NCI-H146 treated with DMSO at 0.1 percent for 48 hours (cell line): ENCODE results near the gene RAB35.
"Not testable (repeated sequence)": the region's sequence is repeated elsewhere in the genome, so short reads cannot be mapped to it uniquely, and the experiment has no call there.

Source experiments
- DNase-seq: peaks from one replicate; lab custom pipeline; 2025; ENCODE audit not compliant: unreplicated experiment; lab: John Stamatoyannopoulos, UW

Gene RAB35

DNA sequence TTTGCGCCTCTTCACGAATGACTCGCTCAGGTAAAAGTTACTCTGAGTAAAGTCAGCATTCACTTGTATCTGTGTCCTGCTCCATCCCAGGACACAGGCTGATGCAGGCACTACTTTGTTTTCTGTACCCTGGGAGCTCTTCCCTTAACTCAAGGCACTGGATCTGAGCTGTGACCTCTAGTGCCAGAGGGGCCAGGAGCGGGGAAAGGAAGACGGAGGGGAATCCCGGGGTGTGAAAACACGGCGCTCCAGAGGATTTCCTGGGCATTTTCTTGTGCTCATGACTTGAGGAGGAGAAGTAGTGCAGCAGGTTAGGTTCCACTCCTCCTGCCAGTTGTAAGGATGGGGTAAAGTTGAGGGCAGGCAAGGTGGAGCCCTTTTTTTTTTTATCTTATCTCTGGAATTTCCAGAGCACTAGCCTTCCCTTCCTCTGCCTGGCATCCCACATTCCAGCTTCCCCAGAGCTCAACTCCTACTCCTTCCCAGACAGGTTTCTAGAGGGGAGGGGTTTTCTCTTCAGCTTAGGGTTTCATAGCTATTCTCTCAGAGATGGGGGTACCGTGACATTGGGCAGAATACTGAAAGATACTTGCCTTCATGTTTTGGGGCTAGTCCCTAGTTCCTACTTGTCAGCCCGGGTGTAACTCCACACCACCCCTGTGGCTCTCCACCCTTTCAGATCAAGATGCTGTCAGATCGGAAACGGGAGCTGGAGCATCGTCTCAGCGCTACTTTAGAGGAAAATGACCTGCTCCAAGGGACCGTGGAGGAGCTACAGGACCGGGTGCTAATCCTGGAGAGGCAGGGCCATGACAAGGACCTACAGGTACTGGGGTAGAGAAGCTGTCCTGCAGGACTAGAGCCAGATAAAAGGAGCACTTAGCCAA is 52.3 kb downstream of the RAB35 start:
- DNase-seq: no peak

DNA sequence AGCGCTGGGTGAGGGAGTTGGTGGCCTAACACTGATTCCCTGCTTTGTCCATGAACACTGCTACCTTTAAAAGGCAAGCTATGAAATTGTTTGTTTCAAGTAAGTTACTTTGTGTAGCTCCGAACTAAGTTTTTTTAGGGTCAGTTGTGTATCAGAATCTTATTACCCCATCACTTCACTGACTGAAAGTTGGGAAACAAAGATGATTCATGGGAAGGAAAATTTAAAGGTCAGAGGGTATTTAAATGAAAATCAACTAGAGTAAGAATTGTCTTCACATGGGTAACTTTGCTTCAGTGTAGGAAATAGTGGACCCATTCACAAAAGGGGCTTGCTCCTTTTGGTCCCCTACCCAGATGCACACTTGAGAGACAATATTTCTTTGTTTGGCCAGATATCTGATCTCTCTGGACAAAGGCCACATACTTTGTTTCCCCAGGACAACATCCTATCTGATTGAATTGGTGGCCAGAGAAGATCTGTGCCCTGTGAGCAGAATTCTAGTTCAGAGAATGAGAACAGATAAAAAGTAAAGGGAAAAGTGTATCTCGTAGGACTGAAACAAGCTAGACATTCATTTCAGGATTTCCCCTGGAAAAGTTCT is 53.5 kb downstream of the RAB35 start:
- DNase-seq: no peak

DNA sequence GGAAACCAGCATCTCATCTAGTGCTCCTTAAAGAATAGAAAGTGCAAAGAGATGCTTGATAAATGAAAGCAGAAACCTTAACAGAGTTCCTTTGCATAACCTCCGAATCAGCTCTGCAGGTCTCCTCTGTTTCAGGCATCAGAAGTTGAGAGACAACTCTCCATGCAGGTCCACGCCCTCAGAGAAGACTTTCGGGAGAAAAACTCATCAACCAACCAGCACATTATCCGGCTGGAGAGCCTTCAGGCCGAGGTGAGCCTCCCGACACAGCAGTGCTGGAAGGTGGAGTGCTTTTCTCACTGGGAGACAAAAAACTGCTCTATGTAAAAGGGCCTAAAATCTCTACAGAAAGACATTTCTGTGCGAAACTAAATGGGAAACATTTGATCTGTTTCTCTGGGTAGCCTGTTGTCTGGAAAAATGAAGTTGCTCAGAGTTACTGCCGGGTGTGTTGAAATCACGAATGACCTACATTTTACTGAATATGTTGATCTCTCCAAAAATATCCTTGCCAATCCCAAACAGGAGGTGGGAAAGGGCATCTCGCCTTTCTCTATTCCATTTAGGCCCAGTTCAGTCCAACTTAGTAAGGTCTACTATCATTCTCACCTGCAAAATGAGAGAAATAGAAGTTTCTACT is 54.9 kb downstream of the RAB35 start:
- no peak for DNase-seq

DNA sequence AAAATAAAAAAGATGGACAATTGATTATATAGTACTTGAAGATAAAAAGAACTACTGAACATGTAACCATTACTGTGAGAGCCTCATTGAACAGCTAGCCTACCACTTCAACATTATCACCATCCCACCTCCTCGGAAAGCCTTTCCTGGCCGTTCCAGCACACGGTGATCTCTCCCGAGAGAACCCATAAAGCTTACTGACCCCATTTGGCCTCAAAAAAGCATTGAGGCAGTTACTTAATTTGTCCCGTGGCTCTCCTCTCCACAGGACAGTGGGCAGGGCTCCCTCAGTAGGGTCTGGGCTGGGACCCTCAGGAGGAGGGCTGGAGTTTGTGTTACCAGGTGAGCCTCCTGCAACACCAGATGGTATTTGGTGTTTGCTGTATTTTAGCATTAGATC is 55.8 kb downstream of the RAB35 start:
- DNase-seq: no peak

DNA sequence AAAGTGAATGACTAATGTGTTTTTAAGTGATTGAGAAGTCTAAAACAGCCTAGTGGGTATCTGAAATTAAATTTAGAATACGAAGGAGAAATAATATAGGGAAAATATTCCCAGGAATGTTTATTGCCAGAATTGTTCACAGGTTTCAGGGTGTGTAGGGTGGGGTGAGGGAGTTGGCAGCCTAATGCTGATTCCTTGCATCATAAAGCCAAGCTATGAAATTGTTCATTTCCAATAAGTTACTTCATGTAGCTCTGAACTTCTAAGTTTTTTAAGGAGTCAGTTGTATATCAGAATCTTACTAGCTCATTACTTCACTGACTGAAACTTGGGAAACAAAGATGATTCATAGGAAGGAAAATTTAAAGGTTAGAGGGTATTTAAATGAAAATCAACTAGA is 56.4 kb downstream of the RAB35 start:
- no peak for DNase-seq

DNA sequence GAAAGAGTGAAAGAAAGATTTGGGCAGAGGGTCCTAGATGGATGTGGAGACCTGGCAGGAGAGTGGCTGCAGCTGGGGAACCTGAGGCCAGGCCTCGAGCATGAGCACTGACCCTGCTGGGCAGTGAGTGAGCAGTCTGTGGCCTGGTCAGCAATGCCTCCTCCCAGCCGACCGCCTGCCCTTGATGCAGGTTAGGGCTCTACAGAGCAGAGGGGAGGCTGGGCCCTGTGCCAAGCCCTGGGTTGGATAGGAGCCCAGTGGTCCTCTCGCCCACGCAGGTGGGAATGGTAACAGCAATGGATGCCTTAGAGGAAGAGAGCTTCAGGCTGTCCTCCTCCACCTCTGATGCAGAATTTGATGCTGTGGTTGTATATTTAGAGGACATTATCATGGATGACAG is 59.8 kb downstream of the RAB35 start:
- DNase-seq: no peak

DNA sequence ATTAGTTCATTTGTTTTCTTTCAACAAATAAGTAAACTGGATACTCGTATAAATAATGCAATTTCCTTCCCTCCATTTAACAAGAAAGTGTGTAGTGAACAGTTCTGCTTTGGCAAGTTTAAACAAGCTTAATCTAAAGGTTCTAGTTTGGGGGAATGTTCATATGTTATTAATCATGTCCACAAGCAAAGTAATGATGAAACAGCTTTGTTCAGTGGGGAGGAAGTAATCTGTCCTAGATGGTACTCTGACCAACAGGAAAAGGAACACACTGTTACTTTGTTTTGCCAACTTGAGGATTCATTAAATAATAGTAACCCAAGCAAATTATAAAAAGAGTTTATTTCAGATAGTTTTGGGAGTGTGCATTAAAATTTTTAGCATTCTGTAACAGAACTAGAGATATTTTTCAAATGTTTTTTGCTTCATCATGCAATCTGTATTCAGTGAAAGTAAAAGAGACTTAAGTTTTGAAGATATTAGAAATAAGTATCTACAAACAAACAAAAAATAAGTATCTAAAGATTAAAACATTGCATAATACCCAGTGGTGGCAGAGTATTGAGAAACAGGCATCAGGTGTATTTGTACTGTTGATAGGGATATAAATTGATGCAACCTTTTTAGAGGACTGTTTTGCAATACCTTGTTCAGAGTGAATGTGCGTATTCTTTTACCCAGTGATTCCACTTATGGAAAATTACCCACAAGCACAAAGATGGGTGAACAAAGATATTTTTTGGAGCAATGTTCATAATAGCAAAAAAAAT is 61.1 kb downstream of the RAB35 start:
- DNase-seq: no peak

DNA sequence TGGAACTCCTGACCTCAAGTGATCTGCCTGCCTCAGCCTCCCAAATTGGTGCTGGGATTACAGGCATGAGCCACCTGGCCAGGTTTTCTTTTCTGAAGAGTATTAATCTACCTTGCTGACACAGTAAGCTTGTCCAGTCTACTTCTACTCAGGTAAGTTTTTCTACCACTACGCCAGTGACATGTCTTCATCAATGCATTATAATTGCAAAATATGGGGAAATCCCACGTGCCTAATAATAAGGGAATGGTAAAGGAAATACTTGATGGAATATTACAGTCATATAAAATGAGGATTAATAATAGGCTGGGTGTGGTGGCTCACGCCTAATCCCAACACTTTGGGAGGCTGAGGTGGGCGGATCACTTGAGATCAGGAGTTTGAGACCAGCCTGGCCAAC is 62.3 kb downstream of the RAB35 start:
- DNase-seq: no peak

DNA sequence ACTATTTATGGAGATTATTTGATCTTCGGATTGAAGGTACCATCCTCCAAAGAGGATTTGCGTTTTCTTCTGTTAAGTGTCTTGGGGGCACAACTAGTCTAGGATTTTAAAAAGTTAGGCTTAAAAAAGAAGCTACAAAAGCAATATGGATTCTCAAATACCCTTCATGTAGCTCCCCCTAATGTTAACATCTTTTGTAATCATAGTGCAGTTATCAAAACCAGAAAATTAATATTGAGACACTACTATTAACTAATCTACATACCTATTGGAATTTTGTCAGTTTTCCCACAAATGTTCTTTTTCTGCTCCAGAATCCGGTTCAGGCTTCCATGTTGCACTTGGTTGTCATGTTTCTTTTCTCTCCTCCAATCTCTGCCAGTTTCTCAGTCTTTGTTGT is 65.0 kb downstream of the RAB35 start:
- no peak for DNase-seq

DNA sequence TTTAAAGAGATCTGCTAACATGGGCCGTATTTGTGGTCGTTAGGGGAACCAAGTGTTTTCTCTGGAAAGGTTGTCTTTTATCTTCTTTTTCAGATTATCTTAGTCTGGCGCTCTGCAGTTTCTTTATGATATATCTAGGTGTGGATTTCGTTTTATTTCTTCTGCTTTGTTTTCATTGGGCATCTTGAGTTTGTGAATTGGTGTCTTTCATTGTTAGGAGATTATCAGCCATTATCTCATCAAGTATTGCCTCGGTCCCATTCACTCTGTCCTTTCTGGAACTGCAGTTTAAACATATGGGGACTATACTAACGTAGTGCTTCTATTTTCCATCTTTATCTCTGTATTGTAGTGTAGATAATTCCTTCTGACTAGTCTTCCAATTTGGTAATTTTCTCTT is 67.1 kb downstream of the RAB35 start:
- DNase-seq: no peak

DNA sequence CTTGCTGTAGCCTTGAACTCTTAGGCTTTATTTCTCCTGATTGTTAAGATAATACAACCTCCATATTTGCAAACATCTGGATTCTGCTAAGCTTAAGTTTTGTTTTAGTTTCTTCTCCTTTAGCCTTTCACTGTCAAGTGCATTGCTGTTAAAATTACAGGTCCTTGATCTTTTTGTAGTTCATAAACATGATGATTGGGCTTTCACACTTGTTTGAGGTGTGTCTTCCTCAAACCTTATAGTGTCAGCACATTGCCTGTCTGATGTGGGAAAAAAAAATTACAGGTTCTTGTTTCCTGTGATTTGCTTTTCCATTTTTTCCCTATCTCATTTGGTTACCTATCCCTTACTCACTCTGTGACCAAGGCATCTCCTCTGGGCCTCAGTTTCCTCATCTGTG is 68.3 kb downstream of the RAB35 start:
- DNase-seq: no peak

DNA sequence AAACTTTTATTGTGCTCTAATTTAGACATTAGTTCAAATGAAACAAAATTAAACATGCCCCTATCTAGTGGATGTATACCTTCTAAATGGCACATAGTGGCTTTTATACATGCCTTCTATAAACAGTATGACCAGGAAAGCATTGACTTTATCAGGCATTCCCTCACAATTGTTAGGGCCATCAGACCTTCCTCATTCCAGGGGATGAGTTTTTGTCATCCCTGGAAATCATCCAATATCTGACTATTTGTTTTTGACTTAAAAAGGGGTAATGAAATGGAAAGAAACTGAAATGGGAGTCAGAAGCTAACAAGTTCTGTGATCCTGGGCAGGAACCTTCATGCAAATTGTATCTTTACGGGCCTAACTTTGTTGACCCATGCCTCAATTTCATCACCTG is 69.5 kb downstream of the RAB35 start:
- no peak for DNase-seq

DNA sequence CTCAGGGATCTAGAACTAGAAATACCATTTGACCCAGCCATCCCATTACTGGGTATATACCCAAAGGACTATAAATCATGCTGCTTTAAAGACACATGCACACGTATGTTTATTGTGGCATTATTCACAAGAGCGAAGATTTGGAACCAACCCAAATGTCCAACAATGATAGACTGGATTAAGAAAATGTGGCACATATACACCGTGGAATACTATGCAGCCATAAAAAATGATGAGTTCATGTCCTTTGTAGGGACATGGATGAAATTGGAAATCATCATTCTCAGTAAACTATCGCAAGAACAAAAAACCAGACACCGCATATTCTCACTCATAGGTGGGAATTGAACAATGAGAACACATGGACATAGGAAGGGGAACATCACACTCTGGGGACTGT is 71.2 kb downstream of the RAB35 start:
- DNase-seq: not testable (repeated sequence)
